KOPT-K1 (cell line): ENCODE measurements around the gene VWC2L.

Source experiments
- H3K27ac ChIP-seq: fragments of 200-600 bp; sonication (generic); 2 replicates; pipeline ENCODE4 v1.5.1; 2016; ENCODE audit warnings: antibody characterized with exemption, mild to moderate bottlenecking, low read depth, low read length; ENCODE audit not compliant: poor library complexity, severe bottlenecking
- H3K36me3 ChIP-seq: fragments of 200-600 bp; sonication (generic); 2 replicates; pipeline ENCODE4 v1.5.1; 2017; ENCODE audit warnings: antibody characterized with exemption, mild to moderate bottlenecking, low read length, moderate library complexity; ENCODE audit not compliant: insufficient read depth
- H3K9me3 ChIP-seq: fragments of 200-600 bp; sonication (generic); 2 replicates; pipeline ENCODE4 v1.5.1; 2017; ENCODE audit warnings: antibody characterized with exemption, low read length, mild to moderate bottlenecking; ENCODE audit not compliant: insufficient read depth, poor library complexity, severe bottlenecking

The VWC2L gene

GRCh38 chr2:214489702-214490101 is 78.8 kb downstream of the VWC2L start:
- Histone ChIP-seq H3K36me3 (no peaks in the 10 kb centered on the region), H3K9me3 (no peaks in the 10 kb centered on the region), H3K27ac (no peak overlapping the region)

- H3K36me3 ChIP-seq = no peaks in the 10 kb centered on the region
- H3K9me3 ChIP-seq = no peaks in the 10 kb centered on the region
- H3K27ac ChIP-seq = no peak overlapping the region
Observed at GRCh38 chr2:214492152-214492551, 81.3 kb downstream of the VWC2L start.

DNA sequence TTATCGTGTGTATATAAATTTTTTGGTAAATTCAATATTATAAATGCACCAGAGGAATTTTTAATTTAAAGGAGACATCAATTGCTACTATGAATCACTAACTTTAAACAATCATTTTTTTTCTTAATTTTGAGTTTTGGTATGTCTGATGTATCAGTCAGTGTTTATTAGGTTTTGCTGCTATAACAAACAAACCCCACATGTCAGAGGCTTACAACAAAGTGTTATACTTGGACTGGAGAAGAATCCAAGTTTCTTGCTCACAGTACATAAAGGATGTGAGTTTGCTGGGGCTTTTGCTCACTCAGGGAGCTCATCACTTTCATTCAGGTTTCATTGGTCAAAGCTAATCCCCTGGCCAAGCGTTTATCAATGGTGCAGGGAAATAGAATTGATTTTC is 81.8 kb downstream of the VWC2L start:
- Histone ChIP-seq H3K9me3 (no peaks in the 10 kb centered on the region), H3K36me3 (no peaks in the 10 kb centered on the region), H3K27ac (no peak overlapping the region)

GRCh38 chr2:214497489-214497888 is 86.6 kb downstream of the VWC2L start:
- no peaks in the 10 kb centered on the region for H3K9me3 ChIP-seq
- H3K27ac ChIP-seq = no peak overlapping the region
- H3K36me3 ChIP-seq = no peaks in the 10 kb centered on the region

GRCh38 chr2:214503568-214503967 is 92.7 kb downstream of the VWC2L start:
- Histone ChIP-seq H3K27ac (no peak overlapping the region), H3K36me3 (no peaks in the 10 kb centered on the region), H3K9me3 (no peaks in the 10 kb centered on the region)

- no peak overlapping the region for H3K27ac ChIP-seq
- no peaks in the 10 kb centered on the region for H3K9me3 ChIP-seq
- no peaks in the 10 kb centered on the region for H3K36me3 ChIP-seq
Observed at GRCh38 chr2:214504599-214505376, 93.9 kb downstream of the VWC2L start.

DNA sequence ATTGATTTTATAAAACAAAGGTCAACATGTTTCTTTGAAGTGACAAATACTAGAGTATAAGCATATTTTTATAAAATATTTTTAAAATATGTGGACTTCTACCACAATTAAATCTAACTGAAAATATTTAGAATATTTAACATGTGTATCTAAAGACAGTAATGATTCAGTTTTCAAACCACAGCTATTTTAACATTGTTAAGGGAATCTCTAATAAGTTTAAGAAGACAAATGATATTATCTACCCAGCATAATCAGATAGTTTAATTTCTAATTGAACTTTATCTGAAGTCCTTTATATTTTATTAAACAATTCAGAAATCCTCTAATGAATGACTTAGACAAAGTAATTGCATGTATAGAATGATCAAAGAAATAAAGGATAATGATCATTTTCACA is 96.2 kb downstream of the VWC2L start:
- Histone ChIP-seq H3K36me3 (no peaks in the 10 kb centered on the region), H3K9me3 (no peaks in the 10 kb centered on the region), H3K27ac (no peak overlapping the region)

DNA sequence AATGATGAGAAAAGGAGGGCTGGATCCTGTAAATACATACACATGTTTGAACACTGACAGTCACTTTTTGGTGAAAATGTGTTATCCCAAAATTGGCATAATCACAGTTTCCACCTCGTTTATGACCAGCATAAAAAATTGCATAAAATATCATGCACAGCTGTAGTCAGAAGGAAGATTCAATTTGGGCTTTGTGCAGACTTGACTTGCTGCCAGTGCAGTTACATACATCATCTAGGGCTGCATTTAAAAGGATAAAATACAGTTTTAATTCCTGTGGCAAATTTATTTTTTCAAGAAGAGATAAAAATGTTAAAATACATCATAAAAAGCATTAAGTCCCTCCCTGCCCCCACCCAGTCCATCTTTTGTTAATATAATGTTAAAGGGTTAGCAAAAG is 103.8 kb downstream of the VWC2L start:
- Histone ChIP-seq H3K9me3 (no peaks in the 10 kb centered on the region), H3K27ac (no peak overlapping the region), H3K36me3 (no peaks in the 10 kb centered on the region)

DNA sequence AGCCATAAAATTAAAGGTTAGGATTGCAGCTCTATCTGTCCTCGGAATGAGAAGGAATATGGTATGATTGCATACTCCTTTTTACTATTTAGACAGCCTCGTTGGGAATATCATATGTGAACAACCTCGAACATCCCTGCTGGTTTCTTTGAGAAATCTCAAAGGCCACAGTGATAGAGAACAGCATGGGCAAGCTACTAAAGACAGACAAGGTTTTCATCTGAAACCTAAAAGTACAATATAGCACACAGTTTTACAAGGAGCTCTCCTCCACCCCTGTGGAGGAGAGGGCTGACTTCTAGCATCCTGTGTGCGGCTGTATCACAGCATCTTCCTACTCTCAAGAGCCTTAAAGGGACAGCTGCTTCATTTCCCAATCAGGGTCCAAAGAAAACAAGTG is 104.3 kb downstream of the VWC2L start:
- H3K36me3 ChIP-seq = no peaks in the 10 kb centered on the region
- H3K27ac ChIP-seq = no peak overlapping the region
- no peaks in the 10 kb centered on the region for H3K9me3 ChIP-seq

GRCh38 chr2:214519258-214519818 is 108.5 kb downstream of the VWC2L start:
- Histone ChIP-seq H3K9me3 (no peaks in the 10 kb centered on the region), H3K27ac (no peak overlapping the region), H3K36me3 (no peaks in the 10 kb centered on the region)

DNA sequence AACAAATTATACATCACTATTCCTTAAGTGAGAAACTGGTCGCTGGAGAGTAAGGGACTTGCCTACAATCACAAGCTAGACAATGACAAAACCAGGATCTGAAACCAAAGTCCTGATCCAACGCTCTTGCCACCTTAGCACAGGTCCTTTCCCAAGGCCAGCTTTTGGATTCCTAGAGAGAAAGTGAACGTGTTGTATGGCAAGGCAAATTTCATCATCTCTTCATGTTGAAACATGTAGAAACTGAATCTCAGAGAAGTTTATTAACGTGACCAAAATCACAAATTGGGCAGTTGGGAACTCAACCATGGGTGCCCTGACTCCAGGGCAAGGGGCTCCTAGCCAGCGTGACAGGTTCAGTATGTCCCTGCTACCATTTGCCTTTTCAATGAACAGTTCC is 118.2 kb downstream of the VWC2L start:
- no peaks in the 10 kb centered on the region for H3K36me3 ChIP-seq
- H3K27ac ChIP-seq = no peak overlapping the region
- no peaks in the 10 kb centered on the region for H3K9me3 ChIP-seq

GRCh38 chr2:214529514-214529913 is 118.7 kb downstream of the VWC2L start:
- Histone ChIP-seq H3K9me3 (no peaks in the 10 kb centered on the region), H3K27ac (no peak overlapping the region), H3K36me3 (no peaks in the 10 kb centered on the region)

- H3K27ac ChIP-seq = no peak overlapping the region
- H3K9me3 ChIP-seq = no peaks in the 10 kb centered on the region
- H3K36me3 ChIP-seq = no peaks in the 10 kb centered on the region
Observed at GRCh38 chr2:214533541-214533940, 122.7 kb downstream of the VWC2L start.

GRCh38 chr2:214536625-214537024 is 125.8 kb downstream of the VWC2L start:
- Histone ChIP-seq H3K27ac (no peak overlapping the region), H3K36me3 (no peaks in the 10 kb centered on the region), H3K9me3 (no peaks in the 10 kb centered on the region)

GRCh38 chr2:214537929-214538328 is 127.1 kb downstream of the VWC2L start:
- Histone ChIP-seq H3K36me3 (no peaks in the 10 kb centered on the region), H3K27ac (no peak overlapping the region), H3K9me3 (no peaks in the 10 kb centered on the region)

DNA sequence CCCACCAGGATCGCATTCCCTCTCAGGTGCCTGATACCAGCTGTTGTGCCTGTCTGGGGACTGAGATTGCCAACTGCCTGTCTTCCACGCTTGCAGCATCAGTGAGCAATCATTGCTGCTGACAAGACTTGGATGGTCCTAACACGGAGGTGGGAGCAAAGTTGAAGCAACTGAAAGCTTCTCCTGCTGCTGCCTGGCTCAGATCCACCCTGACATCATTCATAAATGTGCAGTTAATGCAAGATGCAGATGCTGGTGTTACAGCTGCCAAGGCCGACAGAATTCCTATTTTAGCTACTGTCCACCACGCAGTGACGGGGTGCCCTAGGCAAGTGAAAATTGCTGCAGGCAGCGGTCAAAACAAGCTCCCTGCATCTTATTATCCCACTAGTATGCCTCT is 131.4 kb downstream of the VWC2L start:
- no peak overlapping the region for H3K27ac ChIP-seq
- no peaks in the 10 kb centered on the region for H3K36me3 ChIP-seq
- H3K9me3 ChIP-seq = no peaks in the 10 kb centered on the region
